ENCODE results near the gene TGFA. TPM values are rescaled to one million over a fixed set of nuclear protein-coding genes. Genes with fewer than 3 reads are reported as not detected.

TGFA gene
- total RNA-seq, 2 donors from 2014 or later, result 21.4 to 25.8 TPM

GRCh38 chr2:70494293-70494886 is 59.2 kb downstream of the TGFA start:
- no peaks in the 10 kb centered on the region for H3K9me3 ChIP-seq
- H3K4me1 ChIP-seq, result no peaks in the 10 kb centered on the region
- H3K27me3 ChIP-seq, result no peaks in the 10 kb centered on the region
- H3K4me3 ChIP-seq, result no peak overlapping the region
- no peak overlapping the region for H3K27ac ChIP-seq
- no peak overlapping the region for H3K9ac ChIP-seq (ENCODE audit: low read depth in 2 of 2, low read length in 2 of 2)
- intact Hi-C loops (cut with DNase I), result no loop called here
- DNase-seq, result no peak
- no peaks in the 10 kb centered on the region for H3K36me3 ChIP-seq
- TF ChIP-seq, protein P1, sequence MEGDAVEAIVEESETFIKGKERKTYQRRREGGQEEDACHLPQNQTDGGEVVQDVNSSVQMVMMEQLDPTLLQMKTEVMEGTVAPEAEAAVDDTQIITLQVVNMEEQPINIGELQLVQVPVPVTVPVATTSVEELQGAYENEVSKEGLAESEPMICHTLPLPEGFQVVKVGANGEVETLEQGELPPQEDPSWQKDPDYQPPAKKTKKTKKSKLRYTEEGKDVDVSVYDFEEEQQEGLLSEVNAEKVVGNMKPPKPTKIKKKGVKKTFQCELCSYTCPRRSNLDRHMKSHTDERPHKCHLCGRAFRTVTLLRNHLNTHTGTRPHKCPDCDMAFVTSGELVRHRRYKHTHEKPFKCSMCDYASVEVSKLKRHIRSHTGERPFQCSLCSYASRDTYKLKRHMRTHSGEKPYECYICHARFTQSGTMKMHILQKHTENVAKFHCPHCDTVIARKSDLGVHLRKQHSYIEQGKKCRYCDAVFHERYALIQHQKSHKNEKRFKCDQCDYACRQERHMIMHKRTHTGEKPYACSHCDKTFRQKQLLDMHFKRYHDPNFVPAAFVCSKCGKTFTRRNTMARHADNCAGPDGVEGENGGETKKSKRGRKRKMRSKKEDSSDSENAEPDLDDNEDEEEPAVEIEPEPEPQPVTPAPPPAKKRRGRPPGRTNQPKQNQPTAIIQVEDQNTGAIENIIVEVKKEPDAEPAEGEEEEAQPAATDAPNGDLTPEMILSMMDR (IDR thresholded peaks at IDR 0.05), result no peak

- no peak overlapping the region for H3K27ac ChIP-seq
- intact Hi-C loops (cut with DNase I), result no loop called here
- no peak overlapping the region for H3K9ac ChIP-seq (ENCODE audit: low read depth in 2 of 2, low read length in 2 of 2)
- H3K9me3 ChIP-seq, result no peaks in the 10 kb centered on the region
- TF ChIP-seq, protein P1 (IDR thresholded peaks at IDR 0.05), result no peak
- H3K4me3 ChIP-seq, result no peak overlapping the region
- H3K36me3 ChIP-seq, result no peaks in the 10 kb centered on the region
- H3K27me3 ChIP-seq, result no peaks in the 10 kb centered on the region
- DNase-seq, result no peak
- no peaks in the 10 kb centered on the region for H3K4me1 ChIP-seq
Observed at GRCh38 chr2:70490381-70490780, 63.2 kb downstream of the TGFA start.

DNA sequence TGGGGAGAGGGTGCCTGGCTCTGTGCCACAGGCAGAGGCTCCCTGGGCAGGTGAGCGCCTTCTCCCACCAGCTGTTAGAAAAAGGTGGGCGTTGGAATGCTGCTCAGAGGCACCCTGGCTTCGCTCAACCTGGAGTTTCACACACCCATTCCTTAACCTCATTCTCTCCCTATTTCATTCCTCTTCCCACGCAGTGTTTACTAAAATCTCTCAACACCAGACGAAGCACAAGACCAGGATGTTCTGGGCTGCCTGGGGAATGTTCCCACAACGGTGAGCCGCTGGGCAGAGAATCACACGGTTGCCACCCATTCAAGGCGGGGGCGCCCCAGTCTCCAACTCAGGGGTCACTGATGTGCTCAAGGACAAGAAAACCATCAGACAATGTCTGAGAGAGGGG is 64.5 kb downstream of the TGFA start:
- no peaks in the 10 kb centered on the region for H3K4me1 ChIP-seq
- no peaks in the 10 kb centered on the region for H3K27me3 ChIP-seq
- no peak overlapping the region for H3K4me3 ChIP-seq
- no peak overlapping the region for H3K9ac ChIP-seq (ENCODE audit: low read depth in 2 of 2, low read length in 2 of 2)
- no peak for DNase-seq
- H3K9me3 ChIP-seq, result no peaks in the 10 kb centered on the region
- intact Hi-C loops (cut with DNase I), result no loop called here
- no peak overlapping the region for H3K27ac ChIP-seq
- TF ChIP-seq, protein P1 (IDR thresholded peaks at IDR 0.05), result no peak
- H3K36me3 ChIP-seq, result no peaks in the 10 kb centered on the region

GRCh38 chr2:70484086-70484485 is 69.5 kb downstream of the TGFA start:
- Histone ChIP-seq H3K27ac (no peak overlapping the region), H3K27me3 (no peaks in the 10 kb centered on the region), H3K9ac (ENCODE audit: low read depth in 2 of 2, low read length in 2 of 2) (no peak overlapping the region), H3K4me3 (no peak overlapping the region), H3K36me3 (no peaks in the 10 kb centered on the region), H3K9me3 (no peaks in the 10 kb centered on the region), H3K4me1 (no peaks in the 10 kb centered on the region)
- intact Hi-C loops (cut with DNase I), result no loop called here
- TF ChIP-seq, protein P1 (IDR thresholded peaks at IDR 0.05), result no peak
- DNase-seq, result no peak

- Histone ChIP-seq H3K4me1 (no peaks in the 10 kb centered on the region), H3K27ac (no peak overlapping the region), H3K9ac (ENCODE audit: low read depth in 2 of 2, low read length in 2 of 2) (no peak overlapping the region), H3K27me3 (no peaks in the 10 kb centered on the region), H3K4me3 (no peak overlapping the region), H3K36me3 (no peaks in the 10 kb centered on the region), H3K9me3 (no peaks in the 10 kb centered on the region)
- intact Hi-C loops (cut with DNase I), result no loop called here
- DNase-seq, result no peak
- TF ChIP-seq, protein P1 (IDR thresholded peaks at IDR 0.05), result no peak
Observed at GRCh38 chr2:70482401-70482800, 71.2 kb downstream of the TGFA start.
